Esophagus mucosa (tissue), 1 donor: ENCODE measurements around the gene GPX1. TPM values are rescaled to one million over a fixed set of nuclear protein-coding genes. Genes with fewer than 3 reads are reported as not detected.

Experiments used
- ATAC-seq: fragments of 200-7000 bp; cut with Tn5 transposase; one replicate; pipeline ENCODE4 v1.9.1; 2020
- total RNA-seq: library from RNA; stranded (reverse); gene quantifications from one replicate; pipeline ENCODE4 v1.2.4, GENCODE V29; 2023
- donor health status: DM: yes; HTN: yes; CAD: no.

Gene GPX1
- total RNA-seq, 1 donor from 2014 or later: 296 TPM

DNA sequence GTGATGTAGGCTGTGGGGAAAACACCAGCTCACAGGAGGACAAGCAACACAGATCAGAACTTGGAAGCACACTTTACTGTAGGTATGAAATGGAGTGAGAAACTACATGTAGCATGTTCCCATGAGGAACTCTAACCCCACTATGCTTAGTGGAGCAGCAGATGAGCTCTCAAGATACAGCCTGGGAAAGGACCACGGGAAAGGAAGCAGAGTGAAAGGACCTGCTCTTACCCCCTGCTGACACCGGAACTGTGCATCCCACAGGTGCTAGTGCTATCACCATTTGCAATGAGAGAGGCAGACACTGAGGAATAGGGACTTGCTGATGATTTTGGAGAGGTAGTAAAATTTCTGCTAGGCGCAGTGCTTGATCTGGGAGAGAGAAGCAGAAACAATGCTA, 46.9 kb downstream of the GPX1 start:
- ATAC-seq: peak; percentile 17

DNA sequence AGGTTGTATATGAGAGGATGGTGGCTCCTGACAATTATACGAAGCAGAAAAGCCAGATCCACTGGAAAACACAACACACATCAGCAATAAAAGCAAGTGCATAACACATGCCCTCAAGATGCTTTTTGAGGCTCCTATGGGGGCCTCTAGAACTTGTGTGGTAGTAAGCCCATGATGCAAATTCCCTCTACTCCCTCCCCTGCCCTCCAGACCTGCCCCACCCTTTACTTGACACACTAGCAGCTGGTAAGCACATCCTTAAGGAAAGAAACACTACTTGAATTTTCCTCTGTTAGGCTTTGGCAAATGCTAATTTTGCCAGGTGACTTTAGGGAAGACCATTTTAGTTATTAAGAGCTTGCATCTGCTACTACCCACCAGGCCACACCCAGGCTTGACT, 47.5 kb downstream of the GPX1 start:
- ATAC-seq: no peak

Other genes with a start within 250 kb of the GPX1 start
- gene USP19, start 237.5 kb downstream of the GPX1 start, total RNA-seq: 36.2 TPM
- gene LAMB2, start 225.3 kb downstream of the GPX1 start, total RNA-seq: 69.7 TPM
- gene CCDC71, start 192.0 kb downstream of the GPX1 start, total RNA-seq: 15.7 TPM
- 39.6 TPM for gene KLHDC8B, start 186.8 kb downstream of the GPX1 start, total RNA-seq
- 4.5 TPM for gene C3orf62, start 81.1 kb downstream of the GPX1 start, total RNA-seq
- 38.7 TPM for gene USP4, start 18.3 kb downstream of the GPX1 start, total RNA-seq
- 311 TPM for gene RHOA, start 53.6 kb upstream of the GPX1 start, total RNA-seq
- gene TCTA, start 54.1 kb upstream of the GPX1 start, total RNA-seq: 12.4 TPM
- gene AMT, start 64.1 kb upstream of the GPX1 start, total RNA-seq: 0.88 TPM
- gene NICN1, start 71.0 kb upstream of the GPX1 start, total RNA-seq: 6.1 TPM
- gene DAG1, start 111.9 kb upstream of the GPX1 start, total RNA-seq: 48.3 TPM
- gene BSN, start 196.1 kb upstream of the GPX1 start, total RNA-seq: 0.08 TPM